HepG2 (cell line): ENCODE data around the gene CTRB2. TPM values are rescaled to one million over a fixed set of nuclear protein-coding genes. Genes with fewer than 3 reads are reported as not detected.

Source experiments
- ATAC-seq: fragments of 200-7000 bp; cut with Tn5 transposase; 3 replicates; pipeline ENCODE4 v1.9.1; 2020; ENCODE audit warnings: mild to moderate bottlenecking, moderate library complexity
- BruUV-seq: library from RNA; stranded (reverse); fragments of 400-500 nt; replicated peaks from 2 replicates; lab custom pipeline; 2021; lab: Mats Ljungman, UMichigan
- CTCF ChIA-PET: fragments of 300-600 bp; formaldehyde crosslinking; extraction: SDS; loops from one replicate; lab custom pipeline; 2021; ENCODE audit warnings: low total read pairs, inconsistent platforms, low intra/inter-chr PET ratio; lab: Yijun Ruan, JAX
- POLR2A ChIA-PET: fragments of 350-600 bp; sonication (Branson Sonifier 250); formaldehyde crosslinking; loops from one replicate; lab custom pipeline; 2020; ENCODE audit warnings: antibody characterized with exemption, inconsistent platforms; lab: Yijun Ruan, JAX
- DNase-seq: peaks from one replicate; pipeline ENCODE4 v3.0.0-alpha.2; 2015; ENCODE audit warnings: low spot score
- FAIRE-seq: peaks from 3 replicates; lab custom pipeline; 2011; peaks lifted over from hg19 to GRCh38; lab: Jason Lieb, UNC
- H2AFZ ChIP-seq: one replicate; pipeline ENCODE4 v1.6.1; 2011; ENCODE audit warnings: low read length, inconsistent platforms
- H3K27ac ChIP-seq: fragments of 300-600 bp; 3 replicates; pipeline ENCODE4 v1.8.0; 2011; ENCODE audit warnings: mixed run types, mild to moderate bottlenecking, mixed read lengths, low read length, inconsistent platforms; ENCODE audit not compliant: insufficient read depth; ENCODE audit errors: extremely low read length
- H3K27me3 ChIP-seq, 2 experiments: fragments of 200-600 bp in 1 of 2; 2 replicates in 1 of 2; 3 replicates in 1 of 2; pipeline versions ENCODE4 v1.6.0 to v1.8.0; 2011; ENCODE audit warnings: low read length in 2 of 2, mild to moderate bottlenecking in 2 of 2, moderate library complexity in 2 of 2, inconsistent platforms in 1 of 2; ENCODE audit not compliant: insufficient read depth in 2 of 2, control insufficient read depth in 1 of 2
- H3K36me3 ChIP-seq, 2 experiments: fragments of 200-600 bp in 1 of 2; replicated peaks in 1 of 2; 2 replicates in 1 of 2; 3 replicates in 1 of 2; pipeline versions ENCODE4 v1.5.1 to v1.8.0; 2011; ENCODE audit warnings: low read length in 2 of 2, inconsistent platforms in 1 of 2; ENCODE audit not compliant: insufficient read depth in 2 of 2, control insufficient read depth in 1 of 2
- H3K4me1 ChIP-seq: 2 replicates; pipeline ENCODE4 v1.5.1; 2012; ENCODE audit warnings: low read length, inconsistent platforms; ENCODE audit not compliant: insufficient read depth
- H3K4me2 ChIP-seq: 2 replicates; pipeline ENCODE4 v1.6.0; 2011; ENCODE audit warnings: low read depth, low read length, inconsistent platforms
- H3K4me3 ChIP-seq, 3 experiments: fragments of 200-600 bp in 1 of 3; sonication (generic), shearing (Covaris generic) in 1 of 3; replicated peaks in 1 of 3; 2 replicates each; pipeline ENCODE4 v1.5.1; 2011 to 2016; ENCODE audit warnings: low read length in 3 of 3, inconsistent platforms in 2 of 3, low read depth in 2 of 3, mild to moderate bottlenecking in 2 of 3, control low read depth in 1 of 3, mixed read lengths in 1 of 3; ENCODE audit not compliant: insufficient read depth in 1 of 3
- H3K79me2 ChIP-seq: one replicate; pipeline ENCODE4 v1.6.1; 2011; ENCODE audit warnings: low read length, inconsistent platforms; ENCODE audit not compliant: insufficient read depth
- H3K9ac ChIP-seq: 2 replicates; pipeline ENCODE4 v1.6.0; 2011; ENCODE audit warnings: mild to moderate bottlenecking, low read depth, low read length, inconsistent platforms; ENCODE audit not compliant: insufficient read depth
- H3K9me3 ChIP-seq: 2 replicates; pipeline ENCODE4 v1.5.1; 2012; ENCODE audit warnings: mild to moderate bottlenecking, low read length
- H4K20me1 ChIP-seq: 2 replicates; pipeline ENCODE4 v1.6.0; 2011; ENCODE audit warnings: inconsistent platforms, mild to moderate bottlenecking, low read length, moderate library complexity; ENCODE audit not compliant: insufficient read depth
- CEBPB ChIP-seq: IDR thresholded peaks from 2 replicates; pipeline ENCODE4 v1.6.1; 2011; ENCODE audit warnings: low read depth, low read length, improper control_type of control experiment, borderline replicate concordance
- CREB1 ChIP-seq, 2 experiments: fragments of 450-650 bp in 1 of 2; IDR thresholded peaks; 2 replicates each; pipeline ENCODE4 v1.6.1; 2016 to 2017; ENCODE audit warnings: control low read depth in 1 of 2, mild to moderate bottlenecking in 1 of 2, missing compliant biosample characterization in 1 of 2, missing genetic modification characterization in 1 of 2
- ELF4 ChIP-seq: sonication (generic); formaldehyde crosslinking; IDR thresholded peaks from 2 replicates; pipeline ENCODE4 v1.5.0; 2020; ENCODE audit warnings: missing genetic modification reagents, mild to moderate bottlenecking, moderate library complexity, borderline replicate concordance
- HIC2 ChIP-seq: sonication (generic); formaldehyde crosslinking; IDR thresholded peaks from 2 replicates; pipeline ENCODE4 v1.9.0; 2022; ENCODE audit warnings: low read depth, missing genetic modification reagents
- HOXA5 ChIP-seq: sonication (generic); formaldehyde crosslinking; IDR thresholded peaks from 2 replicates; pipeline ENCODE4 v1.4.0; 2020; ENCODE audit warnings: missing genetic modification reagents
- POLR2G ChIP-seq: fragments of 200-400 bp; formaldehyde crosslinking; IDR thresholded peaks from 2 replicates; pipeline ENCODE4 v1.6.1; 2018; ENCODE audit warnings: mild to moderate bottlenecking, low read depth, low read length, moderate library complexity
- RAD21 ChIP-seq: fragments of 450-650 bp; formaldehyde crosslinking; IDR thresholded peaks from 2 replicates; pipeline ENCODE4 v1.5.0; 2020; ENCODE audit warnings: mild to moderate bottlenecking
- RBM22 ChIP-seq: fragments of 200-400 bp; formaldehyde crosslinking; optimal IDR thresholded peaks from 2 replicates; pipeline ENCODE3; 2017; ENCODE audit warnings: mild to moderate bottlenecking, low read length, moderate library complexity
- RCOR2 ChIP-seq: IDR thresholded peaks from 2 replicates; pipeline ENCODE4 v1.6.1; 2016; ENCODE audit warnings: missing biosample characterization, missing genetic modification reagents
- SATB2 ChIP-seq: sonication (generic); formaldehyde crosslinking; IDR thresholded peaks from 2 replicates; pipeline ENCODE4 v1.5.0; 2020; ENCODE audit warnings: missing genetic modification reagents
- SP1 ChIP-seq, 2 experiments: fragments of 450-650 bp in 1 of 2; sonication (generic) in 1 of 2; formaldehyde crosslinking in 1 of 2; IDR thresholded peaks; 2 replicates each; pipeline versions ENCODE4 v1.4.0 to v1.6.1; 2016 to 2020; ENCODE audit warnings: missing genetic modification reagents in 1 of 2
- USF2 ChIP-seq, 2 experiments: sonication (generic) in 1 of 2; formaldehyde crosslinking in 1 of 2; IDR thresholded peaks; 2 replicates each; pipeline versions ENCODE4 v1.5.1 to v1.6.1; 2011 to 2020; ENCODE audit warnings: borderline replicate concordance in 1 of 2, low read depth in 1 of 2, low read length in 1 of 2, mild to moderate bottlenecking in 1 of 2, missing genetic modification reagents in 1 of 2, moderate library complexity in 1 of 2
- XRCC5 ChIP-seq: fragments of 200-400 bp; formaldehyde crosslinking; optimal IDR thresholded peaks from 2 replicates; pipeline ENCODE3; 2017; ENCODE audit warnings: mild to moderate bottlenecking, low read length
- ZFP36L1 ChIP-seq: sonication (generic); formaldehyde crosslinking; IDR thresholded peaks from 2 replicates; pipeline ENCODE4 v1.8.0; 2022; ENCODE audit warnings: mild to moderate bottlenecking, missing genetic modification reagents, moderate library complexity
- ZMYM4 ChIP-seq: sonication (generic); formaldehyde crosslinking; IDR thresholded peaks from 2 replicates; pipeline ENCODE4 v1.8.1; 2023; ENCODE audit warnings: mild to moderate bottlenecking, missing genetic modification reagents
- ZNF10 ChIP-seq: sonication (generic); formaldehyde crosslinking; IDR thresholded peaks from 2 replicates; pipeline ENCODE4 v1.4.0; 2020; ENCODE audit warnings: mild to moderate bottlenecking, low read depth, missing genetic modification reagents, borderline replicate concordance
- ZNF326 ChIP-seq: sonication (generic); formaldehyde crosslinking; IDR thresholded peaks from 2 replicates; pipeline ENCODE4 v1.4.0; 2020; ENCODE audit warnings: missing genetic modification reagents, borderline replicate concordance
- ZNF460 ChIP-seq: sonication (generic); formaldehyde crosslinking; IDR thresholded peaks from 2 replicates; pipeline ENCODE4 v1.5.1; 2020; ENCODE audit warnings: missing genetic modification reagents, mild to moderate bottlenecking, borderline replicate concordance
- ZNF562 ChIP-seq: sonication (generic); formaldehyde crosslinking; IDR thresholded peaks from 2 replicates; pipeline ENCODE4 v1.8.0; 2022; ENCODE audit warnings: missing genetic modification reagents, borderline replicate concordance
- ZNF652 ChIP-seq: IDR thresholded peaks from 2 replicates; pipeline ENCODE4 v1.6.1; 2016; ENCODE audit warnings: low read depth, borderline replicate concordance
- ZNF780A ChIP-seq: sonication (generic); formaldehyde crosslinking; IDR thresholded peaks from 2 replicates; pipeline ENCODE4 v1.8.0; 2022; ENCODE audit warnings: mild to moderate bottlenecking, missing genetic modification reagents, moderate library complexity
- WGBS: methylation state at CpG from one replicate; pipeline ENCODE4 v1.1.6; 2017; ENCODE audit warnings: low lambda C conversion rate; 5-methylcytosine and 5-hydroxymethylcytosine counted together
- in situ Hi-C: cut with HindIII; loops from 2 replicates; pipeline ENCODE4 v1.10.0; 2017; ENCODE audit warnings: low pct_unique_long_range_greater_than_20kb; ENCODE audit not compliant: extremely low pct_ligation_motif_present
- intact Hi-C: fragments of 100-400 bp; cut with micrococcal nuclease; formaldehyde crosslinking; loops from one replicate; pipeline ENCODE4 v1.10.0; 2022; ENCODE audit not compliant: unreplicated experiment
- polyA plus RNA-seq, 8 experiments: library from polyadenylated mRNA; depleted of rRNA in 3 of 8; stranded (reverse) in 7 of 8; unstranded in 1 of 8; fragments of >200 nt; fragmentation: Illumina TruSeq in 4 of 8; extraction: Trizol in 4 of 8; gene quantifications; 2 replicates each; pipeline versions ENCODE4 v1.2.1 to v1.2.3, GENCODE V29; 2011 to 2016; ENCODE audit warnings: low read depth in 4 of 8, missing spikeins in 1 of 8, mixed read lengths in 1 of 8; ENCODE audit not compliant: insufficient read depth in 1 of 8
- total RNA-seq, 5 experiments: library from RNA; depleted of rRNA; stranded (reverse); fragments of >200 nt; fragmentation: Illumina TruSeq; extraction: Trizol; gene quantifications; 2 replicates each; pipeline ENCODE4 v1.2.3, GENCODE V29; 2016; ENCODE audit warnings: low read depth in 1 of 5

CTRB2 gene
- total and polyA plus RNA-seq, 2 of the 13 experiments (the other 11 are each of a cell fraction or from before 2014, with no cell fraction given) = 0.13 TPM; not detected in 1

DNA sequence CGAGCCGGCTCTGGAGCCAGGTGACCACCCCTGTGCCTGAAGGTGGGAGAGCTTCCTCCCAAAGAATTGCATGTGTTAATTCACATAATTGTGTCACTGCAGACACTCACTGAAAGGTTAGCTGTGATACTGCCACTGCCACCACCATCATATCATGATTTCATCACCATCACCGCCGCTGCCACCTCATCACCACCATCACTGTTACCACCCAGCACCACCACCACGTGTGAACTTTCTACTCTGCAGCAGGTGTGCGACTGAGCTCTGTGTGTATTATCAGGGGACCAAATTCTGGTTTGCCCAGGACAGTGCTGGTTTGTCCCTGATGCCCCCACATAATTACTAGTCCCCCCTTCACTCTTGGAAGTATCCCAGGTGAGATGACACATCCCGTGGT, 29.3 kb upstream of the CTRB2 start:
- POLR2A ChIA-PET = interaction anchor here (1.3 to 4.2 kb wide), 4 partner anchors 9 to 70 kb away, joined by 5 to 27 read pairs (median 12); no protein-coding TSS in a partner anchor
- FAIRE-seq (no peak), DNase-seq (no peak), ATAC-seq (no peak)
- no TSS peak for BruUV-seq
- Histone ChIP-seq H3K4me2 (no peak overlapping the region), H2AFZ (no peak overlapping the region), H3K36me3 (peaks cover 43 to 52% of the 10 kb centered on the region in 2 experiments), H3K27me3 (no peaks in the 10 kb centered on the region), H3K4me1 (peaks cover 51% of the 10 kb centered on the region), H3K9me3 (no peaks in the 10 kb centered on the region), H3K9ac (no peak overlapping the region), H4K20me1 (peaks cover 8% of the 10 kb centered on the region), H3K4me3 (no peak overlapping the region), H3K27ac (no peak overlapping the region), H3K79me2 (peaks cover 37% of the 10 kb centered on the region)
- CTCF ChIA-PET = interaction anchor here (1.0 kb wide), 1 partner anchor 149 kb away, joined by 3 read pairs; no protein-coding TSS in a partner anchor
- intact Hi-C loops = no loop called here
- in situ Hi-C loops = no loop called here
- WGBS = 93% methylated on average over 7 of the region's 7 CpGs
- no peak for TF ChIP-seq ZNF326 (CRISPR knock-in tag)
- peak; percentile 25; the same call in 1 of the 2 replicates for TF ChIP-seq POLR2G
- no peak for TF ChIP-seq ZFP36L1 (CRISPR knock-in tag)
- no peak for TF ChIP-seq ZMYM4
- TF ChIP-seq RAD21 = no peak
- no peak for TF ChIP-seq ZNF780A (CRISPR knock-in tag)
- no peak for TF ChIP-seq RCOR2
- TF ChIP-seq ELF4 = no peak
- no peak for TF ChIP-seq SP1 (IDR thresholded peaks at IDR 0.05)
- TF ChIP-seq SP1 (CRISPR knock-in tag; IDR thresholded peaks at IDR 0.05) = no peak
- no peak for TF ChIP-seq ZNF652 (CRISPR knock-in tag)
- no peak for TF ChIP-seq USF2 (IDR thresholded peaks at IDR 0.05; ENCODE audit: low read depth, low read length)
- no peak for TF ChIP-seq USF2 (CRISPR knock-in tag; IDR thresholded peaks at IDR 0.05; ENCODE audit: borderline replicate concordance)
- no peak for TF ChIP-seq ZNF562 (CRISPR knock-in tag)
- TF ChIP-seq HOXA5 = no peak
- no peak for TF ChIP-seq ZNF10 (CRISPR knock-in tag)
- no peak for TF ChIP-seq ZNF460 (CRISPR knock-in tag)
- TF ChIP-seq RBM22 = peak; percentile 64
- 0 out of 2 replicates have a peak, but pooled peaks have one; percentile 3 for TF ChIP-seq CREB1 (IDR thresholded peaks at IDR 0.05)
- no peak for TF ChIP-seq CREB1 (CRISPR knock-in tag; IDR thresholded peaks at IDR 0.05)
- no peak for TF ChIP-seq XRCC5
- TF ChIP-seq HIC2 = peak; percentile 14; the same call in 1 of the 2 replicates
- TF ChIP-seq SATB2 (CRISPR knock-in tag) = no peak
- TF ChIP-seq CEBPB = 0 out of 2 replicates have a peak, but pooled peaks have one; percentile 2
